Activated naive CD8-positive, alpha-beta T cell treated with anti-CD3 and anti-CD28 coated beads, Interleukin-2, amount 10 ng/mL, durations not matched to agents 7 days and 5 days (primary cell): ENCODE data around the gene HIF1A. TPM values are rescaled to one million over a fixed set of nuclear protein-coding genes. Genes with fewer than 3 reads are reported as not detected.

ENCODE experiments used
- ATAC-seq: fragments of 150-1000 bp; cut with Tn5 transposase; one replicate; pipeline ENCODE4 v1.10.0; 2021; ENCODE audit warnings: low read depth, moderate library complexity
- POLR2A ChIA-PET: fragments of 350-600 bp; sonication (Branson Sonifier 250); formaldehyde crosslinking; loops from one replicate; lab custom pipeline; 2021; ENCODE audit warnings: antibody characterized with exemption; lab: Charles Lee
- DNase-seq: peaks from one replicate; pipeline ENCODE4 v3.0.0; 2021
- H3K27ac Mint-ChIP-seq: one replicate; pipeline ENCODE4 v1.8.0; 2022; ENCODE audit warnings: mild to moderate bottlenecking, mixed read lengths
- H3K27me3 Mint-ChIP-seq: one replicate; pipeline ENCODE4 v1.8.0; 2022; ENCODE audit warnings: mild to moderate bottlenecking, moderate library complexity, mixed read lengths
- H3K36me3 Mint-ChIP-seq: one replicate; pipeline ENCODE4 v1.8.0; 2021; ENCODE audit warnings: mild to moderate bottlenecking, mixed read lengths
- H3K4me1 Mint-ChIP-seq: one replicate; pipeline ENCODE4 v1.8.0; 2021; ENCODE audit warnings: mixed read lengths
- H3K4me3 Mint-ChIP-seq: one replicate; pipeline ENCODE4 v1.8.0; 2022; ENCODE audit warnings: mild to moderate bottlenecking, moderate library complexity, mixed read lengths
- H3K9me3 Mint-ChIP-seq: one replicate; pipeline ENCODE4 v1.8.0; 2021; ENCODE audit warnings: mixed read lengths
- total RNA-seq, 2 experiments: library from RNA; stranded (reverse); gene quantifications; one replicate each; pipeline ENCODE4 v1.2.3, GENCODE V29; 2021

HIF1A gene
- total RNA-seq, 2 experiments from 2014 or later, result 119 to 128 TPM

DNA sequence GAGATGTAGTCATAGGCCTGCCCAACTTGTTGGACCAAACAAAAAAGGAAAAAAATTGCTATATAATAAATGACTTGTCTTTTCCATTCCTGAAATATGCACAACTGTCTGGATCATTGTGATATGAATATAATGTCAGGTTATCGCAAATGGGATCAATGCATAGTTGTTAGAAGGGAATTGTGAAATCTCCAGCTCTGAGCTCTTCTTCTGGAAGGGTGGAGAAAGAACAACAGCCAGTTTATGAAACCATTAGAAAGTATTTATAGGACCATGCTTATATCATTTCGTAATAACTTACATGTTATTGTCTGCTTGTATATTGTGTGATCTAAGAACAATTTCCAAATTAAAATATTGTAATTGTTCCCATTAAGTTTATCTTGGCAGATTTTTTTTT lies 35.7 kb upstream of the HIF1A start:
- Mint-ChIP-seq H3K36me3 (peaks cover 10% of the 10 kb centered on the region), H3K4me3 (no peak overlapping the region), H3K9me3 (peaks cover 4% of the 10 kb centered on the region), H3K27ac (peak overlapping the region; percentile 95), H3K27me3 (no peaks in the 10 kb centered on the region), H3K4me1 (peaks cover 57% of the 10 kb centered on the region)
- POLR2A ChIA-PET, result interaction anchor here (0.7 kb wide), 2 partner anchors 13 to 134 kb away, joined by 3 to 4 read pairs; no protein-coding TSS in a partner anchor
- DNase-seq, result no peak
- no peak for ATAC-seq

DNA sequence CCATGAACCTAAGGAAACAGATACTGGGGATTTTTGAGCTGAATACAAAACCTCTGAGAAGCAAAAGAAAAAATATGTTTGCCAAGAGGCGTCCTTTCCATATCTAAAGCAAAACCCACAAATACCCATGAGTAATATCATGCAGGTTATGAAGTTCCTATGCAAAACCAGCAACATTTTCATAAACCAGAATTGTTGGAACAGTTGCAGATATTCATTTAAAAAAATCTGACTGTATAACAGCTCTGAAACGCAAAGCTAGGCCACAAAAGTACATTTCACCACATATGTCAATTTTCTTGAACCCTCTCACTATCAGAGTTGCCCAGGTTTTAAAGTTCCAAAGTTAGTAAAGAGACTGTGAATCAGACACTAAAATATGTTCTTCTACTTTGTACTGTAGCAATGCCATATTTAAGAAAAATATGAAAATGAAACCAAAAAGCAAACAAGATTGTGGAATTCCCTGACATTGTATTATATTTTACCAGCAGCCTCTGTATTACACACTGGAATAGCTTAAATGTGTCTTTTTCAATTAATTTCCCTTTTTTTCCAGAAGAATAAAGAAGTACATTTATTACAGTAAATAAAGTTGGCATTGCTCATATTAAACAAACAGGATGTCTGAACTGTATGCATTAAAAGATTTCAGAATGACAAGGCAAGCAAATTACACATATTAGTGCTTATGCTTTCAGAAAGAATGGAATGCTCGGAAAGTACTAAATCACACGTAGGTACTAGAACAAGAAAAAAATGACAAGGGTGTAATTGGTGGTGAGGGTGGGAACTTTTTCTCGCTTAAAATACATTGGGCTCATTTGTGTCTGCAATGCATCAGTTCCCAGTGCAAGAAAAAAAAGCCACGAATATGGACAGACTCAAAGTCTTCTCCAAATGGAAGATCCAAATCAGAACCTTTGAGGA lies 33.6 kb upstream of the HIF1A start:
- no peak for DNase-seq
- Mint-ChIP-seq H3K4me3 (peak overlapping the region; percentile 72), H3K27ac (peak overlapping the region; percentile 95), H3K4me1 (peaks cover 58% of the 10 kb centered on the region), H3K9me3 (peaks cover 4% of the 10 kb centered on the region), H3K27me3 (no peaks in the 10 kb centered on the region), H3K36me3 (peaks cover 13% of the 10 kb centered on the region)
- no peak for ATAC-seq
- POLR2A ChIA-PET, result interaction anchor here (0.6 to 5.4 kb wide), 6 partner anchors 33 to 182 kb away, joined by 3 to 49 read pairs (median 4); partner anchors contain the start of gene HIF1A

DNA sequence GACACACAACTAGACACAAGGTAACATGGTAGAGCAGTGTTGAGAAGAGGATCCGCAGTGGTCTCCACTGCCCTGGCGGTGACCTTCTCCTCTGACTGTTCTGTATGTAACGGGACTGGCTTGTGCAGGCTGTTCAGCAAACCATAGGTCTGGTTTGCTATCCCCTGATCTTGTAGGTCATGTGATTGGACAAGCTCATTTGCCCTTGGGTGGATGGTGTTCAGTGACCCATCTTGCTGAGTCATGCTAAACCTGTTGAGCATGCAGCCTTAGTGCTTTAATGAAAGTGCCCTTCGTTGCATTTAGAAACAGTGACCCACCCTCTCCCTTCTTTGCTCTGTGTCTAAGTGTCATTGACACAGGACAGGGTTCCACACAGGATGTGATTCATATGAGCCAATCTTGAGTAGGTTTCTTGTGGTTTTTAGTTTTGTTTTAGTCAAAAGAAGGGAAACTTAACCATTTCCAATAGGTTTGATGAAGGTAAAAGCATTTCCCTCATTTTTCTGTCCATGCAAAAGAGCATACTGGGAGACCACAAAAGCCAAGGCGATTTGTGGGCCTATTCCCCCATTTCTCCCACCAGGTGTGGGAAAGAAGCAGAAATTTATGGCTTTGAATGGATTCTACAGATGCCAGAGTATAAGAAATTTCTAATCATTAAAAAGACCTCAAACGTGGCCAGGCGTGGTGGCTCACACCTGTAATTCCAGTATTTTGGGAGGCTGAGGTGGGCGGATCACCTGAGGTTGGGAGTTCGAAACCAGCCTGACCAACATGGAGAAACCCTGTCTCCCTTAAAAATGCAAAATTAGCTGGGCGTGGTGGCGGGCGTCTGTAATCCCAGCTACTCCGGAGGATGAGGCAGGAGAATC lies 32.6 kb upstream of the HIF1A start:
- POLR2A ChIA-PET, result interaction anchor here (0.5 to 5.4 kb wide), 6 partner anchors 32 to 900 kb away, joined by 3 to 49 read pairs (median 4); partner anchors contain the start of gene HIF1A
- DNase-seq (peak; percentile 61), ATAC-seq (peak; percentile 87)
- no peaks in the 10 kb centered on the region for H3K27me3 Mint-ChIP-seq
- H3K4me1 Mint-ChIP-seq, result peaks cover 55% of the 10 kb centered on the region
- H3K4me3 Mint-ChIP-seq, result peak overlapping the region; percentile 72
- H3K27ac Mint-ChIP-seq, result peak overlapping the region; percentile 95
- H3K9me3 Mint-ChIP-seq, result peaks cover 1% of the 10 kb centered on the region
- H3K36me3 Mint-ChIP-seq, result peaks cover 7% of the 10 kb centered on the region

DNA sequence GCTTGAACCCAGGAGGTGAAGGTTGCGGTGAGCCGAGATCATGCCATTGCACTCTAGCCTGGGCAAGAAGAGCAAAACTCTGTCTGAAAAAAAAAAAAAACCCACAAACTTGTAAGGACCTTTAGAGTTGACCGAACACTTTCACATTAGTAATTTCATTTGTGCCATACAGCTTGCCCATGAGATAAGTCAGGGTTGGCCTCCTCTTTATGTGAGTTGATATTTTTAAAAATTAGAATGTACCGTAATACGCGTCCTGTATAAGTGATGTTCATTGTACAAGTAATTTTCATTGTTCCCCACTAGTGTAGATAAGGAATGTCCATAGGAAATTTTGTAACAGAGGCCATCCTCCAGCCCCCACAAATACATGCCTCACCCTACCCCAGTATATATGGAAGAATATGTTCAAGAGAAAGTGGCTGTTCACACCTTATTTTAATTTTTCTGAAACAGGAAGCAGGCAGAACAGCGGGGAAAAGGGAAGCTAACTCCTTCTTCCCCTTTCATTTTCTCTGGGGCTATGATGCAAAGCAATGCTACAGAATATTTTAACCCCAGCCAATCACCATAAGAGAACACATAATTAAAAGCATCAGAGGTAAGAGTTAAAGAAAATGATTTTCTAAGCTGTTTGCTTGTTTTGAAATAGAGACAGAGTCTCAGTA lies 31.9 kb upstream of the HIF1A start:
- peaks cover 6% of the 10 kb centered on the region for H3K36me3 Mint-ChIP-seq
- H3K27ac Mint-ChIP-seq, result peak overlapping the region; percentile 95
- peak overlapping the region; percentile 72 for H3K4me3 Mint-ChIP-seq
- H3K4me1 Mint-ChIP-seq, result peaks cover 55% of the 10 kb centered on the region
- ATAC-seq (no peak), DNase-seq (no peak)
- POLR2A ChIA-PET, result interaction anchor here (0.5 to 5.4 kb wide), 6 partner anchors 28 to 901 kb away, joined by 3 to 49 read pairs (median 4); partner anchors contain the start of gene HIF1A
- H3K9me3 Mint-ChIP-seq, result peaks cover 1% of the 10 kb centered on the region
- no peaks in the 10 kb centered on the region for H3K27me3 Mint-ChIP-seq

DNA sequence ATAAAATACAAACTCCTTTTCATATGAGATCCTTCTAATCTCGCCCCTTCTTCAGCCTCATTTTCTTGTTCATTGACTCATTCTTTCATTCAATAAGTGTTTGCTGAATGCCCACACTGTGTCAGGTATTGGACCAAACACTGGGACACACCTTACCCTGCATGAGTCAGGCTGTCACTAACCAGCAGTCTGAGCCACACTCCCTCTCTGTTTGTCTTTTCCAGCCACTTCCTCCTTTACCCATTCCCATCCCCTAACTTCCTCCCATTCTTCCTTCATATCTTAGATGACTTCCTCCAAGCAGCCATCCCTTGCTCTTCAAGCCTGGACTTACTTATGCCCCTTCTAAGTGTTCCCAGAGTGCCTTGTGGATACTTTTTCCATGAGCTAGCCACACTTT lies 27.0 kb upstream of the HIF1A start:
- DNase-seq (no peak), ATAC-seq (no peak)
- Mint-ChIP-seq H3K27ac (no peak overlapping the region), H3K4me1 (peaks cover 22% of the 10 kb centered on the region), H3K36me3 (peaks cover 3% of the 10 kb centered on the region), H3K4me3 (no peak overlapping the region), H3K27me3 (no peaks in the 10 kb centered on the region), H3K9me3 (no peaks in the 10 kb centered on the region)
- POLR2A ChIA-PET, result interaction anchor here (0.6 to 3.3 kb wide), 4 partner anchors 12 to 27 kb away, joined by 3 to 20 read pairs (median 5); partner anchors contain the start of gene HIF1A

DNA sequence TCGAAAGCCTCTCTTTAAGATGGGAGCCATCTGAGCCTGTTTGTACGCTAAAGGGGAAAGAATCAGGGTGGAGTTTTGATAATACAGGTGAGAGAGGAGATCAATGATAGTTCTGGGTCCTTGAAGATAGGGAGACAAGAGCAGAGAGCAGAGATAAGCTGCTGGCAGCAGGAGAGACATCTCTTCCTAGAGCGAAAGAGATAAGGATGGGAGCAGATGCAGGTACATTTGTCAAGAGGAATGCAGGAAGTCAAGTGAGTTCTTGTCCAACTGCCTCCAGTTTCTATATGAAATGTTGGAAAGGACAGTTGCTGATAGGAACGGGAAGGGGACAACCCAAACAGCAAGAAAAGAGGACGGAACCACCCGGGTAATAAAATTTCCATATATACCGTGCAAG lies 24.7 kb upstream of the HIF1A start:
- no peak for ATAC-seq
- no peaks in the 10 kb centered on the region for H3K36me3 Mint-ChIP-seq
- no peaks in the 10 kb centered on the region for H3K27me3 Mint-ChIP-seq
- POLR2A ChIA-PET, result interaction anchor here (1.1 to 3.3 kb wide), 2 partner anchors 25 to 28 kb away, joined by 4 to 20 read pairs; partner anchors contain the start of gene HIF1A
- H3K9me3 Mint-ChIP-seq, result no peaks in the 10 kb centered on the region
- H3K27ac Mint-ChIP-seq, result no peak overlapping the region
- peaks cover 12% of the 10 kb centered on the region for H3K4me1 Mint-ChIP-seq
- no peak for DNase-seq
- no peak overlapping the region for H3K4me3 Mint-ChIP-seq

DNA sequence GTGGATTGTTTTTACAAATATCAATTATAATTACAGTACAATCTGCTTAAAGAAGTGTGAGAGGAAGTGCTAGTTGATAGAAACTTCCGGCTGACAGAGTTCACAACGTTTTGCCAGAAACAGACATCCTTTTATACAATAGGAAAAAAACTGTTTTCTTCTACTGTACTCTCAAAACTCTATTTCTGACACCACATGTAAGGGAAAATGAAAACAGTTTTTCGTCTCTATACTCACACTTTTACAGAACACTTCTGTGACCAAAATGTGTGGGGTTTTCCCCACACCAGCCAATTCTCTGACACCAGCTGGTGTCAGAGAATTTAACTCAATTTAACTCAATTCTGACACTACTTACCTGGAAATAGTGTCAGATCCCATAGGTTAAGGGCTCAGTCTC lies 24.2 kb upstream of the HIF1A start:
- POLR2A ChIA-PET, result interaction anchor here (0.8 to 3.3 kb wide), 3 partner anchors 24 to 118 kb away, joined by 3 to 20 read pairs (median 4); partner anchors contain the start of gene HIF1A
- no peak overlapping the region for H3K4me3 Mint-ChIP-seq
- no peak for DNase-seq
- H3K9me3 Mint-ChIP-seq, result no peaks in the 10 kb centered on the region
- H3K27ac Mint-ChIP-seq, result no peak overlapping the region
- peak; percentile 69 for ATAC-seq
- H3K4me1 Mint-ChIP-seq, result peaks cover 9% of the 10 kb centered on the region
- no peaks in the 10 kb centered on the region for H3K36me3 Mint-ChIP-seq
- H3K27me3 Mint-ChIP-seq, result no peaks in the 10 kb centered on the region

DNA sequence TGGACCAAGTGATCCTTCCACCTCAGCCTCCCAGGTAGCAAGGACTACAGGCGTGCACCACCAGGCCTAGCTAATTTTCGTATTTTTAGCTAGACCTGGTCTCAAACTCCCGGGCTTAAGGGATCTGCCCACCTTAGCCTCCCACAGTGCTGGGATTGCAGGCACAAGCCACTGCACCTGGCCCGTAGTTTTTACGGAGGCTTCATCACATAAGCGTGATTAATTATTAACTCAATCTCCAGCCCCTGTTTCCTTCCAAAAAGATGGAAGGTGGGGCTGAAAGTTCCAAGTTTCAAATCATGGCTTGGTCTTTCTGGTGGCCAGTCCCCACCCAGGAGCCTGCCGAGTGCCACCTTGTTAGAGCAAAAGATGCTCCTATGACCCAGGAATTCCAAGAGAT lies 22.5 kb upstream of the HIF1A start:
- ATAC-seq, result no peak
- Mint-ChIP-seq H3K4me3 (no peak overlapping the region), H3K9me3 (no peaks in the 10 kb centered on the region), H3K36me3 (no peaks in the 10 kb centered on the region), H3K4me1 (peaks cover 9% of the 10 kb centered on the region), H3K27me3 (no peaks in the 10 kb centered on the region), H3K27ac (no peak overlapping the region)
- POLR2A ChIA-PET, result interaction anchor here (0.5 to 0.8 kb wide), 2 partner anchors 13 to 22 kb away, joined by 3 to 4 read pairs; partner anchors contain the start of gene HIF1A
- DNase-seq, result no peak

DNA sequence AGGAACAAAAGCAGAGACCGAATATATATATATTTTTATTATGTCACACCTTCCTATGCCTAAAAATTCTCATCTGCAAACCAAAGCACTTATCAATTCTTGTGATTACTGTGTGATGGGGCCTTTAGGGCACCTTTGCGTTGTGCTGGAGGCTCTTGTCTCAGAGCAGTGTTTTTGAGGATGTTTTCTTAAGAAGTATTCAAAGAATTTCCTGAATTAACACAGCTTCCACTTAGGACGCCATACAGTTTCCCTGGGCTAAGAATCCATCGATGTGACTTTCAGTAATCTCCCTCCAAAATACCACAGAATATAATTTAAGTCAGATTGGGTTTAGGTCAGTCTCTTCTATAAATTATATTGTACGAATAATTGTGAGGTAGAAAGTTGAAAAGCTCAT lies 22.0 kb upstream of the HIF1A start:
- Mint-ChIP-seq H3K4me3 (no peak overlapping the region), H3K9me3 (no peaks in the 10 kb centered on the region), H3K27ac (no peak overlapping the region), H3K27me3 (no peaks in the 10 kb centered on the region), H3K36me3 (no peaks in the 10 kb centered on the region), H3K4me1 (peaks cover 9% of the 10 kb centered on the region)
- POLR2A ChIA-PET, result no interaction called here
- no peak for ATAC-seq
- no peak for DNase-seq

DNA sequence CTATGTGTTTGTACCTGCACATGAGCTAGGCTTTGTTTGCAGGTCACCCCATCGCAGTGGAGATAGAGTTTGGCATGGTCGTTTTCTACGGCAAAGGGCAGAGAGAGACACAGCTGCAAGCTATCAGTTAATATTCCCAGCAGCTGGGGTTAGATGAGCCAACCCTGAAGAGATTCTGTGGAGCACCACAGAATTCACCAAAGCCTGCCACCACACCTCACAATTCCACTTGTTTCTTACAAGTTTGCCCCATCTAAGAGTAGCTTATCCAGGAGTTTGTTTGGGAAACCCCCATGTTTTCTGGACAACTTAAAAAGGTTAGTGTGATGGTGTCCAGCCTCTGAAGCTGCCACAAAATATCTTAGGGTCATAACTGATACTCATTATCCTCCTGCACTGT lies 20.0 kb upstream of the HIF1A start:
- ATAC-seq (no peak), DNase-seq (no peak)
- Mint-ChIP-seq H3K27me3 (no peaks in the 10 kb centered on the region), H3K4me3 (no peak overlapping the region), H3K4me1 (peaks cover 11% of the 10 kb centered on the region), H3K27ac (no peak overlapping the region), H3K9me3 (no peaks in the 10 kb centered on the region), H3K36me3 (no peaks in the 10 kb centered on the region)
- POLR2A ChIA-PET, result no interaction called here

DNA sequence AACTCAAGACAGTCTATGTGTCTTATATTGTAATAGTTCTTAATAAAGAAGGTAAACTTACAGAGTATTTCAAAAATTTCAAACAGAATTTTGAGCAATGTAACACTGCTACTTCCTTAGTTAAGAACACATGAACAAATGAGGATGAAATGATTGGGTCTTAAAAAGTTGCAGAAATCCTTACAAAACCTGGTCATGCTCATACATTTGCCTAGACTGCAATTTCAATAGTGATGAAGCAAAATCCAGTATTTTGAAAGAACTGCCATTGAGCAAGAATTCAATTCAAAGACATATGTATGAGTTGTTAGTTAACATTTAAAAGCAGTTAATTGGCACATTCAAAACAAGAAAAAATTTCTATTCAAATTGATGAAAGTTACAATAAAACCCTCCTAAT lies 17.8 kb upstream of the HIF1A start:
- H3K4me3 Mint-ChIP-seq, result no peak overlapping the region
- no peaks in the 10 kb centered on the region for H3K27me3 Mint-ChIP-seq
- ATAC-seq (no peak), DNase-seq (no peak)
- H3K36me3 Mint-ChIP-seq, result no peaks in the 10 kb centered on the region
- H3K4me1 Mint-ChIP-seq, result peaks cover 11% of the 10 kb centered on the region
- H3K9me3 Mint-ChIP-seq, result no peaks in the 10 kb centered on the region
- H3K27ac Mint-ChIP-seq, result no peak overlapping the region
- POLR2A ChIA-PET, result no interaction called here

DNA sequence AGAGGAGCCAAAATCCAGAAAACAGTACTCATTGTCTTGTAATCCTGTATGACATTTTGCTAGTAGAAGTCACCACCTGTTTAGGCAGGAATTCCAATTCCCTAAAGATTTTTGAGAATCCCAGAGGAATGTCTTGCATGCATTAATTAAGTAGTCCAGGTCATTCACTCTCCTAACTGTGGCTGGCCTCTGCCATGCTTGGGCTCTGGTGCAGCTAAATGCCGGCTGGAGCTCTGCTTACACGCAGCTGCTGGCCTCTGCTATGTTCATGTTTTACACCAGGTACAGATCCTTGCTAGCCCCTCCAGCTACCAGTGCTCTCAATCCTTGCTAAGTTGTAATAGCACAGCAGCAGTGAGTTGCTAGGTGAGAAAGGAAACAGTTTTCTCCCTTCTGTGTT lies 16.3 kb upstream of the HIF1A start:
- Mint-ChIP-seq H3K27me3 (no peaks in the 10 kb centered on the region), H3K27ac (no peak overlapping the region), H3K36me3 (no peaks in the 10 kb centered on the region), H3K4me1 (peaks cover 9% of the 10 kb centered on the region), H3K9me3 (no peaks in the 10 kb centered on the region), H3K4me3 (no peak overlapping the region)
- POLR2A ChIA-PET, result no interaction called here
- DNase-seq (no peak), ATAC-seq (no peak)
